B cell (primary cell): ENCODE data around the gene LRRC58. TPM values are rescaled to one million over a fixed set of nuclear protein-coding genes. Genes with fewer than 3 reads are reported as not detected.

ENCODE experiments used
- ATAC-seq: fragments of 200-7000 bp; cut with Tn5 transposase; one replicate; pipeline ENCODE4 v1.10.0; 2021; ENCODE audit warnings: low read depth, mild to moderate bottlenecking, moderate number of reproducible peaks, moderate library complexity
- CTCF ChIA-PET: fragments of 350-600 bp; sonication (Branson Sonifier 250); formaldehyde crosslinking; loops from one replicate; lab custom pipeline; 2021; ENCODE audit warnings: antibody characterized with exemption, inconsistent platforms; lab: Charles Lee
- POLR2A ChIA-PET: fragments of 350-600 bp; sonication (Branson Sonifier 250); formaldehyde crosslinking; loops from one replicate; lab custom pipeline; 2021; ENCODE audit warnings: antibody characterized with exemption; lab: Charles Lee
- DNase-seq: peaks from one replicate; pipeline ENCODE4 v3.0.0; 2013
- H2AFZ ChIP-seq: 2 replicates; pipeline ENCODE4 v1.6.1; 2012; ENCODE audit warnings: mild to moderate bottlenecking, low read depth, low read length; ENCODE audit not compliant: insufficient read depth, poor library complexity, severe bottlenecking
- H3K27ac ChIP-seq, 2 donors: 1 replicate in 1 of 2; 2 replicates in 1 of 2; pipeline ENCODE4 v1.5.1; 2012 to 2013; ENCODE audit warnings: low read length in 2 of 2, mild to moderate bottlenecking in 2 of 2, moderate library complexity in 1 of 2
- H3K27me3 ChIP-seq, 4 experiments: fragments of 200-600 bp in 1 of 4; sonication (generic) in 1 of 4; replicated peaks in 1 of 4; 1 replicate in 2 of 4; 2 replicates in 2 of 4; pipeline versions ENCODE4 v1.6.1 to v1.7.0; 2013 to 2016; ENCODE audit warnings: low read length in 3 of 4, mild to moderate bottlenecking in 2 of 4, mixed read lengths in 1 of 4, moderate library complexity in 1 of 4; ENCODE audit not compliant: insufficient read depth in 4 of 4, control insufficient read depth in 3 of 4; ENCODE audit errors: control extremely low read depth in 1 of 4
- H3K36me3 ChIP-seq, 2 experiments: replicated peaks in 1 of 2; 1 replicate in 1 of 2; 2 replicates in 1 of 2; pipeline versions ENCODE4 v1.6.1 to v1.7.1; 2013; ENCODE audit warnings: low read length in 1 of 2; ENCODE audit not compliant: insufficient read depth in 2 of 2, control insufficient read depth in 1 of 2; ENCODE audit errors: control extremely low read depth in 1 of 2, extremely low read depth in 1 of 2
- H3K4me1 ChIP-seq, 2 donors: fragments of 200-600 bp in 1 of 2; sonication (generic) in 1 of 2; 1 replicate in 1 of 2; 2 replicates in 1 of 2; pipeline versions ENCODE4 v1.5.1 to v1.6.1; 2013 to 2017; ENCODE audit warnings: low read length in 2 of 2; ENCODE audit not compliant: control insufficient read depth in 2 of 2, insufficient read depth in 2 of 2
- H3K4me2 ChIP-seq: replicated peaks from 2 replicates; pipeline ENCODE3; 2012; ENCODE audit warnings: mild to moderate bottlenecking, low read depth, low read length; ENCODE audit not compliant: poor library complexity, severe bottlenecking
- H3K4me3 ChIP-seq, 5 experiments: fragments of 200-600 bp in 1 of 5; sonication (generic) in 1 of 5; 1 replicate in 3 of 5; 2 replicates in 2 of 5; pipeline versions ENCODE4 v1.5.1 to v1.7.0; 2011 to 2016; ENCODE audit warnings: low read length in 4 of 5, mild to moderate bottlenecking in 4 of 5, low read depth in 2 of 5, control low read depth in 1 of 5, moderate library complexity in 1 of 5; ENCODE audit not compliant: insufficient read depth in 1 of 5; ENCODE audit errors: control extremely low read depth in 1 of 5, extremely low read depth in 1 of 5
- H3K79me2 ChIP-seq: fragments of 200-600 bp; sonication (generic); one replicate; pipeline ENCODE4 v1.6.0; 2016; ENCODE audit warnings: low read length; ENCODE audit not compliant: control insufficient read depth, insufficient read depth
- H3K9ac ChIP-seq: fragments of 200-600 bp; sonication (generic); 2 replicates; pipeline ENCODE4 v1.6.1; 2017; ENCODE audit warnings: mild to moderate bottlenecking, low read length, moderate library complexity
- H3K9me3 ChIP-seq, 3 donors: one replicate each; pipeline versions ENCODE4 v1.6.1 to v1.7.1; 2013; ENCODE audit warnings: low read length in 2 of 3; ENCODE audit not compliant: control insufficient read depth in 2 of 3, insufficient read depth in 1 of 3; ENCODE audit errors: control extremely low read depth in 1 of 3
- H4K20me1 ChIP-seq: 2 replicates; pipeline ENCODE4 v1.6.0; 2012; ENCODE audit warnings: mild to moderate bottlenecking, low read length; ENCODE audit not compliant: insufficient read depth, control insufficient read depth, poor library complexity, severe bottlenecking
- H3K27ac Mint-ChIP-seq: one replicate; pipeline ENCODE4 v1.8.0; 2021; ENCODE audit warnings: mixed read lengths
- H3K27me3 Mint-ChIP-seq: one replicate; pipeline ENCODE4 v1.8.0; 2021; ENCODE audit warnings: mixed read lengths
- H3K4me1 Mint-ChIP-seq: one replicate; pipeline ENCODE4 v1.8.0; 2021; ENCODE audit warnings: mixed read lengths
- H3K4me3 Mint-ChIP-seq: one replicate; pipeline ENCODE4 v1.8.0; 2021; ENCODE audit warnings: mixed read lengths
- H3K9me3 Mint-ChIP-seq: one replicate; pipeline ENCODE4 v1.8.0; 2022; ENCODE audit warnings: mixed read lengths; ENCODE audit not compliant: insufficient read depth
- EZH2 ChIP-seq: IDR thresholded peaks from 2 replicates; pipeline ENCODE4 v1.6.1; 2012; ENCODE audit warnings: borderline replicate concordance, low read depth, mild to moderate bottlenecking, moderate library complexity, low read length; ENCODE audit not compliant: insufficient read depth, poor library complexity, severe bottlenecking
- WGBS: methylation state at CpG from one replicate; pipeline ENCODE4 v1.1.5; 2013; ENCODE audit warnings: missing lambda C conversion rate; ENCODE audit not compliant: insufficient coverage; 5-methylcytosine and 5-hydroxymethylcytosine counted together
- intact Hi-C: fragments of 100-400 bp; cut with micrococcal nuclease; formaldehyde crosslinking; loops from one replicate; pipeline ENCODE4 v1.10.0; 2022
- polyA plus RNA-seq: library from polyadenylated mRNA; depleted of rRNA; stranded (reverse); fragments of >200 nt; gene quantifications from 2 replicates; pipeline ENCODE4 v1.2.3, GENCODE V29; 2012
- total RNA-seq, 2 donors: library from RNA; stranded (reverse); fragments of 120-200 nt in 1 of 2; gene quantifications; 1 replicate in 1 of 2; 2 replicates in 1 of 2; pipeline versions ENCODE4 v1.2.3 to v1.2.4, GENCODE V29; 2013 to 2022
- TF ChIP-seq, protein P1 (sequence below): fragments of 200-600 bp; IDR thresholded peaks from one replicate; pipeline ENCODE4 v1.8.0; 2022; ENCODE audit warnings: antibody characterized with exemption, mild to moderate bottlenecking

The LRRC58 gene
- total and polyA plus RNA-seq, 2 donors (not counting 1 experiment from before 2014, with no cell fraction given) = 5.0 to 16.7 TPM

DNA sequence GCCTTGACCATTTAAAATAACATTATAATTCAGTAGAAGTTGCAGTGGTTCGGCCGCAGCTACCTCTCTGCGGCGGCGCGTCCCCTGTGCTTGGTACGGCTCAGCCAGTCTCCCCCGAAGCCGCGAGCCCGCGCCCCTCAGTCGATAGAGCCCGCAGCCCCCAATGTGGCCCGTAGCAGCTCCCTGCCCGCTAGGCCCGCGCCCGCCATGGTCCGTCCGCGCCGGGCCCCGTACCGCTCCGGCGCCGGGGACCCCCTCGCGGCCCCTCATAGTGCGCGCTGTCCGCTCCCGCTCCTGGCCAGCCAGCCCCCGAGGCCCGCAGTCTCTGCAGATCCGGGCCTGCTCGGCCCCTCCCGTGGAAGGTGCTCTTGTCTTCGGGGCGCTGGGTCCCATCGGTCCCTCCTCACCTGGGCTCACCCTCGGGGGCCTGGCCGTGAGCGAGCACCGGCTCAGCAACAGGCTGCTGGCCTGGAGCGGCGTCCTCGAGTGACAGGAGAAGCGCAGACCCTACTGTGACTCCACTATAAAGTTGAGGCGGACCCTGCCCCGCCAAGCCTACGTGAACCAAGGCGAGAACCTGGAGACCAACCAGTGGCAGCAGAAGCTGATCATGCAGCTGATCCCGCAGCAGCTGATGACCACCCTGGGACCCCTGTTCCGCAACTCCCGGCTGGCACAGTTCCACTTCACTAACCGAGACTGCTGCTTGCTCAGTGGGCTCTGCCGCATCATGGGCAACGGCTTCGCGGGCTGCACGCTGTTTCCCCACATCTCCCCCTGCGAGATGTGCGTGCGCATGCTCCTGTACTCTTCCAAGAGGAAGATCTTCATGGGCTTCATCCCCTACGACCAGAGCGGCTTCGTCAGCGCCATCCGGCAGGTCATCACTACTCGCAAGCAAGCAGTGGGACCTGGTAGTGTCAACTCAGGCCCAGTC, 42.4 kb downstream of the LRRC58 start:
- Histone ChIP-seq H3K4me3 (no peak overlapping the region), H3K9ac (no peak overlapping the region), H3K4me1 (no peaks in the 10 kb centered on the region), H4K20me1 (no peaks in the 10 kb centered on the region), H3K4me2 (no peak overlapping the region), H2AFZ (no peak overlapping the region), H3K79me2 (no peaks in the 10 kb centered on the region), H3K27ac (no peak overlapping the region), H3K27me3 (no peaks in the 10 kb centered on the region), H3K36me3 (no peaks in the 10 kb centered on the region), H3K9me3 (peaks cover 0 to 13% (median 0%) of the 10 kb centered on the region in 3 donors)
- intact Hi-C loops = no loop called here
- Mint-ChIP-seq H3K4me1 (no peaks in the 10 kb centered on the region), H3K4me3 (no peak overlapping the region), H3K9me3 (no peaks in the 10 kb centered on the region), H3K27me3 (no peaks in the 10 kb centered on the region), H3K27ac (no peak overlapping the region)
- CTCF ChIA-PET = no interaction called here
- POLR2A ChIA-PET = no interaction called here
- no peak for DNase-seq
- WGBS = 78% methylated on average over 59 of the region's 72 CpGs
- no peak for ATAC-seq
- TF ChIP-seq EZH2 = no peak
- TF ChIP-seq, protein P1, sequence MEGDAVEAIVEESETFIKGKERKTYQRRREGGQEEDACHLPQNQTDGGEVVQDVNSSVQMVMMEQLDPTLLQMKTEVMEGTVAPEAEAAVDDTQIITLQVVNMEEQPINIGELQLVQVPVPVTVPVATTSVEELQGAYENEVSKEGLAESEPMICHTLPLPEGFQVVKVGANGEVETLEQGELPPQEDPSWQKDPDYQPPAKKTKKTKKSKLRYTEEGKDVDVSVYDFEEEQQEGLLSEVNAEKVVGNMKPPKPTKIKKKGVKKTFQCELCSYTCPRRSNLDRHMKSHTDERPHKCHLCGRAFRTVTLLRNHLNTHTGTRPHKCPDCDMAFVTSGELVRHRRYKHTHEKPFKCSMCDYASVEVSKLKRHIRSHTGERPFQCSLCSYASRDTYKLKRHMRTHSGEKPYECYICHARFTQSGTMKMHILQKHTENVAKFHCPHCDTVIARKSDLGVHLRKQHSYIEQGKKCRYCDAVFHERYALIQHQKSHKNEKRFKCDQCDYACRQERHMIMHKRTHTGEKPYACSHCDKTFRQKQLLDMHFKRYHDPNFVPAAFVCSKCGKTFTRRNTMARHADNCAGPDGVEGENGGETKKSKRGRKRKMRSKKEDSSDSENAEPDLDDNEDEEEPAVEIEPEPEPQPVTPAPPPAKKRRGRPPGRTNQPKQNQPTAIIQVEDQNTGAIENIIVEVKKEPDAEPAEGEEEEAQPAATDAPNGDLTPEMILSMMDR = no peak

DNA sequence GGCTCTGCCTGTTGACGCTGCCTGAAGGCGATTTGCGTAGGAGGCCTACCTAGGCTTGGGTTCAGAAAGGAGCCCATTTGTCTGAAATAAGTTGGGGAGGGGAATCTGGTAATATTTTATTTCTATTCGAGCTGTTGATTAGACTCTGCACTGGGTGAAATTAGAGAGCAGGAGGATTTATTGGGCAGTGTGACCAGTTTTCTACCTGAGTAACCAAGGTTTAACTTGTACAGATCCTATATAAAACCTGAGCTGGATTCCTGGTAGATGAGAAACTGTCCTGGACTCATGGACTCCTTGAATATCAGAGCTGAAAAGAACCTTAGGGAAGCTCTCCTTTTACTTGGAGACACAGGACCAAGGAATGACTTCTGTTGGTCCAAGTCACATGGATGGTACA, 44.5 kb downstream of the LRRC58 start:
- no peak overlapping the region for H3K27ac Mint-ChIP-seq
- H3K9me3 Mint-ChIP-seq = no peaks in the 10 kb centered on the region
- WGBS = 97% methylated on average over 4 of the region's 4 CpGs
- no peak overlapping the region for H3K4me3 Mint-ChIP-seq
- H3K27me3 Mint-ChIP-seq = no peaks in the 10 kb centered on the region
- no peak overlapping the region for H3K9ac ChIP-seq
- no peaks in the 10 kb centered on the region for H4K20me1 ChIP-seq
- H3K4me1 ChIP-seq = no peaks in the 10 kb centered on the region
- no peaks in the 10 kb centered on the region for H3K36me3 ChIP-seq
- DNase-seq (no peak), ATAC-seq (no peak)
- TF ChIP-seq EZH2 = no peak
- TF ChIP-seq, protein P1 = no peak
- H3K27ac ChIP-seq = no peak overlapping the region
- POLR2A ChIA-PET = no interaction called here
- H2AFZ ChIP-seq = no peak overlapping the region
- H3K4me2 ChIP-seq = no peak overlapping the region
- H3K4me3 ChIP-seq = no peak overlapping the region
- no peaks in the 10 kb centered on the region for H3K27me3 ChIP-seq
- intact Hi-C loops = no loop called here
- H3K4me1 Mint-ChIP-seq = no peaks in the 10 kb centered on the region
- CTCF ChIA-PET = no interaction called here
- no peaks in the 10 kb centered on the region for H3K79me2 ChIP-seq
- peaks cover 0 to 13% (median 0%) of the 10 kb centered on the region in 3 donors for H3K9me3 ChIP-seq
